ENCODE data around the gene PGAM1.

PGAM1 gene

GRCh38 chr10:97452352-97452751, 26.4 kb downstream of the PGAM1 start:
- H3K27ac ChIP-seq, result no peak overlapping the region
- TF ChIP-seq CTCF (conservative IDR thresholded peaks at IDR 0.05; ENCODE audit: low read depth, low read length), result no peak
- H3K36me3 ChIP-seq (ENCODE audit: insufficient read depth), result no peaks in the 10 kb centered on the region
- no peaks in the 10 kb centered on the region for H4K20me1 ChIP-seq (ENCODE audit: insufficient read depth)
- no peak overlapping the region for H3K4me3 ChIP-seq (IDR thresholded peaks at IDR 0.05; ENCODE audit: insufficient read depth, low read depth, low read length)
- H3K4me2 ChIP-seq, result no peak overlapping the region
- peaks cover 15% of the 10 kb centered on the region; the same call in 1 of the 2 replicates for H3K79me2 ChIP-seq (ENCODE audit: insufficient read depth, low read depth)
- H3K9ac ChIP-seq, result no peak overlapping the region
- no peak overlapping the region for H2AFZ ChIP-seq (ENCODE audit: low read depth)
- H3K27me3 ChIP-seq (ENCODE audit: insufficient read depth, low read depth), result no peaks in the 10 kb centered on the region
- peaks cover 12% of the 10 kb centered on the region for H3K4me1 ChIP-seq (ENCODE audit: low read depth, poor library complexity, severe bottlenecking)

GRCh38 chr10:97454330-97455036, 28.5 kb downstream of the PGAM1 start:
- Histone ChIP-seq H2AFZ (ENCODE audit: low read depth) (no peak overlapping the region), H3K79me2 (ENCODE audit: insufficient read depth, low read depth) (peaks cover 9% of the 10 kb centered on the region; the same call in 1 of the 2 replicates), H3K4me1 (ENCODE audit: low read depth, poor library complexity, severe bottlenecking) (no peaks in the 10 kb centered on the region), H3K9ac (no peak overlapping the region), H3K27me3 (ENCODE audit: insufficient read depth, low read depth) (no peaks in the 10 kb centered on the region), H3K27ac (no peak overlapping the region), H3K36me3 (ENCODE audit: insufficient read depth) (0 out of 2 replicates have a peak, but pooled peaks cover 3% of the 10 kb centered on the region), H4K20me1 (ENCODE audit: insufficient read depth) (no peaks in the 10 kb centered on the region), H3K4me2 (no peak overlapping the region), H3K4me3 (IDR thresholded peaks at IDR 0.05; ENCODE audit: insufficient read depth, low read depth, low read length) (no peak overlapping the region)
- TF ChIP-seq CTCF (conservative IDR thresholded peaks at IDR 0.05; ENCODE audit: low read depth, low read length), result no peak

GRCh38 chr10:97456034-97456685, 30.2 kb downstream of the PGAM1 start:
- Histone ChIP-seq H3K4me1 (ENCODE audit: low read depth, poor library complexity, severe bottlenecking) (no peaks in the 10 kb centered on the region), H3K27ac (no peak overlapping the region), H3K9ac (no peak overlapping the region), H4K20me1 (ENCODE audit: insufficient read depth) (no peaks in the 10 kb centered on the region), H3K27me3 (ENCODE audit: insufficient read depth, low read depth) (no peaks in the 10 kb centered on the region), H2AFZ (ENCODE audit: low read depth) (no peak overlapping the region), H3K4me3 (IDR thresholded peaks at IDR 0.05; ENCODE audit: insufficient read depth, low read depth, low read length) (no peak overlapping the region), H3K4me2 (no peak overlapping the region), H3K79me2 (ENCODE audit: insufficient read depth, low read depth) (no peaks in the 10 kb centered on the region), H3K36me3 (ENCODE audit: insufficient read depth) (0 out of 2 replicates have a peak, but pooled peaks cover 3% of the 10 kb centered on the region)
- no peak for TF ChIP-seq CTCF (conservative IDR thresholded peaks at IDR 0.05; ENCODE audit: low read depth, low read length)

GRCh38 chr10:97456686-97457065, 30.7 kb downstream of the PGAM1 start:
- Histone ChIP-seq H3K4me3 (IDR thresholded peaks at IDR 0.05; ENCODE audit: insufficient read depth, low read depth, low read length) (no peak overlapping the region), H3K36me3 (ENCODE audit: insufficient read depth) (0 out of 2 replicates have a peak, but pooled peaks cover 3% of the 10 kb centered on the region), H3K4me1 (ENCODE audit: low read depth, poor library complexity, severe bottlenecking) (no peaks in the 10 kb centered on the region)

More at GRCh38 chr10:97456686-97457065, 30.7 kb downstream of the PGAM1 start:
- no peak overlapping the region for H3K9ac ChIP-seq
- no peak for TF ChIP-seq CTCF (conservative IDR thresholded peaks at IDR 0.05; ENCODE audit: low read depth, low read length)
- no peak overlapping the region for H3K4me2 ChIP-seq
- no peaks in the 10 kb centered on the region for H4K20me1 ChIP-seq (ENCODE audit: insufficient read depth)
- H3K27ac ChIP-seq, result no peak overlapping the region
- H3K27me3 ChIP-seq (ENCODE audit: insufficient read depth, low read depth), result no peaks in the 10 kb centered on the region
- no peaks in the 10 kb centered on the region for H3K79me2 ChIP-seq (ENCODE audit: insufficient read depth, low read depth)
- H2AFZ ChIP-seq (ENCODE audit: low read depth), result no peak overlapping the region

All from KMS-11 (cell line).